ENCODE measurements around the gene SIRT3. TPM values are rescaled to one million over a fixed set of nuclear protein-coding genes. Genes with fewer than 3 reads are reported as not detected.
A peak's percentile ranks its signal among the peaks of the same experiment; 100 is the strongest.

The SIRT3 gene
- total and polyA plus RNA-seq, 11 donors = 21.2 to 46.5 (median 27.3) TPM

GRCh38 chr11:253886-254270, 17.7 kb upstream of the SIRT3 start:
- WGBS, 4 donors = 81 to 90% (median 83%) methylated on average over 5 of the region's 5 CpGs
- peaks cover 0 to 49% (median 46%) of the 10 kb centered on the region in 9 donors for H3K36me3 ChIP-seq
- ATAC-seq (peak in 1 of 4 donors; percentile 28), DNase-seq (no peak)
- intact Hi-C loops (cut with DNase I) = loop anchor here in 4 of 10 donors (2.0 to 10.0 kb wide), 4 partner anchors 38 to 121 kb away; partner anchors contain the start of gene IFITM5 (in 1 of the 4)
- no peak overlapping the region for H3K4me3 ChIP-seq
- no peaks in the 10 kb centered on the region for H3K4me1 ChIP-seq
- H3K27ac ChIP-seq = no peak overlapping the region
- H3K9me3 ChIP-seq = no peaks in the 10 kb centered on the region
- H3K27me3 ChIP-seq = peaks cover 0 to 6% (median 0%) of the 10 kb centered on the region in 9 donors
- TF ChIP-seq CTCF (IDR thresholded peaks at IDR 0.05) (no peak), POLR2A (IDR thresholded peaks at IDR 0.05) (no peak)

GRCh38 chr11:253160-253885, 17.2 kb upstream of the SIRT3 start:
- Histone ChIP-seq H3K4me1 (no peaks in the 10 kb centered on the region), H3K36me3 (peaks cover 2 to 55% (median 52%) of the 10 kb centered on the region in 9 donors), H3K27ac (no peak overlapping the region), H3K27me3 (peaks cover 0 to under 1% (median 0%) of the 10 kb centered on the region in 9 donors), H3K9me3 (no peaks in the 10 kb centered on the region), H3K4me3 (no peak overlapping the region)
- ATAC-seq (peak in 1 of 4 donors; percentile 10), DNase-seq (no peak)
- TF ChIP-seq POLR2A (IDR thresholded peaks at IDR 0.05) (no peak), CTCF (IDR thresholded peaks at IDR 0.05) (no peak)
- intact Hi-C loops (cut with DNase I) = loop anchor here in 4 of 10 donors (2.0 to 10.0 kb wide), 4 partner anchors 39 to 121 kb away; partner anchors contain the start of gene IFITM5 (in 1 of the 4)
- 69 to 78% (median 72%) methylated on average over 12 to 13 of the region's 13 CpGs for WGBS, 4 donors

- no peaks in the 10 kb centered on the region for H3K4me1 ChIP-seq
- WGBS, 4 donors = 75 to 89% (median 85%) methylated on average over 8 of the region's 8 CpGs
- DNase-seq (no peak), ATAC-seq (no peak)
- no peak for TF ChIP-seq CTCF (IDR thresholded peaks at IDR 0.05)
- no peak for TF ChIP-seq POLR2A (IDR thresholded peaks at IDR 0.05)
- H3K4me3 ChIP-seq = no peak overlapping the region
- no peaks in the 10 kb centered on the region for H3K27me3 ChIP-seq
- intact Hi-C loops (cut with DNase I) = loop anchor here in 4 of 10 donors (2.0 to 10.0 kb wide), 4 partner anchors 40 to 122 kb away; partner anchors contain the start of gene IFITM5 (in 1 of the 4)
- no peaks in the 10 kb centered on the region for H3K9me3 ChIP-seq
- peaks cover 5 to 61% (median 58%) of the 10 kb centered on the region in 9 donors for H3K36me3 ChIP-seq
- no peak overlapping the region for H3K27ac ChIP-seq
Observed at GRCh38 chr11:252666-253065, 16.5 kb upstream of the SIRT3 start.

- no peak overlapping the region for H3K27ac ChIP-seq
- TF ChIP-seq CTCF (IDR thresholded peaks at IDR 0.05) = no peak
- TF ChIP-seq POLR2A (IDR thresholded peaks at IDR 0.05) = no peak
- no peaks in the 10 kb centered on the region for H3K4me1 ChIP-seq
- DNase-seq (no peak), ATAC-seq (no peak)
- peaks cover 5 to 72% (median 69%) of the 10 kb centered on the region in 9 donors for H3K36me3 ChIP-seq
- intact Hi-C loops (cut with DNase I) = loop anchor here in 3 of 10 donors (5.0 to 10.0 kb wide), 3 partner anchors 41 to 123 kb away; no protein-coding TSS in a partner anchor
- H3K9me3 ChIP-seq = no peaks in the 10 kb centered on the region
- 74 to 81% (median 78%) methylated on average over 10 of the region's 10 CpGs for WGBS, 4 donors
- H3K27me3 ChIP-seq = no peaks in the 10 kb centered on the region
- H3K4me3 ChIP-seq = no peak overlapping the region
Observed at GRCh38 chr11:251550-251949, 15.4 kb upstream of the SIRT3 start.

Measured in heart left ventricle (tissue), 16 donors.